Measurements from ENCODE around the gene PLEKHH2.

GRCh38 chr2:43592443-43592842 lies 44.6 kb upstream of the PLEKHH2 start:
- TF ChIP-seq CTCF (IDR thresholded peaks at IDR 0.05) (no peak), POLR2A (IDR thresholded peaks at IDR 0.05) (no peak)

Data from body of pancreas (tissue), 4 donors.